Measurements from ENCODE around the gene XXYLT1. TPM values are rescaled to one million over a fixed set of nuclear protein-coding genes. Genes with fewer than 3 reads are reported as not detected.

XXYLT1 gene
- total RNA-seq, 4 donors from 2014 or later: 7.5 to 19.4 (median 10.6) TPM

GRCh38 chr3:195020921-195021320, 250.0 kb downstream of the XXYLT1 start:
- TF ChIP-seq, protein P1, sequence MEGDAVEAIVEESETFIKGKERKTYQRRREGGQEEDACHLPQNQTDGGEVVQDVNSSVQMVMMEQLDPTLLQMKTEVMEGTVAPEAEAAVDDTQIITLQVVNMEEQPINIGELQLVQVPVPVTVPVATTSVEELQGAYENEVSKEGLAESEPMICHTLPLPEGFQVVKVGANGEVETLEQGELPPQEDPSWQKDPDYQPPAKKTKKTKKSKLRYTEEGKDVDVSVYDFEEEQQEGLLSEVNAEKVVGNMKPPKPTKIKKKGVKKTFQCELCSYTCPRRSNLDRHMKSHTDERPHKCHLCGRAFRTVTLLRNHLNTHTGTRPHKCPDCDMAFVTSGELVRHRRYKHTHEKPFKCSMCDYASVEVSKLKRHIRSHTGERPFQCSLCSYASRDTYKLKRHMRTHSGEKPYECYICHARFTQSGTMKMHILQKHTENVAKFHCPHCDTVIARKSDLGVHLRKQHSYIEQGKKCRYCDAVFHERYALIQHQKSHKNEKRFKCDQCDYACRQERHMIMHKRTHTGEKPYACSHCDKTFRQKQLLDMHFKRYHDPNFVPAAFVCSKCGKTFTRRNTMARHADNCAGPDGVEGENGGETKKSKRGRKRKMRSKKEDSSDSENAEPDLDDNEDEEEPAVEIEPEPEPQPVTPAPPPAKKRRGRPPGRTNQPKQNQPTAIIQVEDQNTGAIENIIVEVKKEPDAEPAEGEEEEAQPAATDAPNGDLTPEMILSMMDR (IDR thresholded peaks at IDR 0.05; ENCODE audit: low read depth): no peak

DNA sequence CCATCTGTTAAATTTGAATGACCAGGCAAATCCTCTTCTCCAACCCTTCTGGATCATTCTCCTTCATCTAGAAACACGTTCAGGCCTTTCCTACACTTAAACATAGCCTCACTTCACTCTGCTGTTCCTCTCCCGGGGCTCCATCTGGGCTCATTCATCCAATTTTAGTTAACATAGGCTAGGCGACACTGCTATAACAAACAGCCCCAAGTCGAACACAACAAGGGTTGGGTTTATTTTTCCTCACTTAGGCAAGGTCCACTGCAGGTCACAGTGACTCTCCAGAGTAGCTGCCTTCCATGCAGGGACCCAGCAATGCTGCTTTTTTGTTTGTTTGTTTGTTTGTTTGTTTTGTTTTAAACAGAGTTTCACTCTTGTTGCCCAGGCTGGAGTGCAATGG, 250.8 kb downstream of the XXYLT1 start:
- TF ChIP-seq, protein P1 (IDR thresholded peaks at IDR 0.05; ENCODE audit: low read depth): no peak

DNA sequence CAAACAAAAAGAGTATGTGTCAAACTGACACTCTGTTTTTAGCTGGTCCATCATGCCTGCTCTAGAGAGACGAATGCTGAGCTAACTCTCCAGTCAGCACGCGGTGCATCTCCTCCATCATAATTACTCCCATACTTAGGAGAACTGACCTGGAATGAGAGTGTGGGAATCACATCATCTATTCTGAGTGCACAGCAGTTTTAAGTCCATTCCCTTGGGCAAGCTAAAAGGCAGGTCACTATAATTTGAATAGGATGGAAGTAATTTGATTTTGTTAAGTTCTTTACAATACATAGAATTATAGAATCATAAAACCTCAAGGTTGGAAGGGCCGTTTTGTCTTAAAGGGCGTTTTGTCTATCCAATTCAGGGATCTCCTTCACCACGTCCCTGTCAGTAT, 251.6 kb downstream of the XXYLT1 start:
- TF ChIP-seq, protein P1 (IDR thresholded peaks at IDR 0.05; ENCODE audit: low read depth): no peak

Small RNA genes within 50 kb of the gene (small RNA-seq; reads per million reads assigned to genes)
- gene MIR3137: not detected
- not detected for gene RN7SL36P
- not detected for gene RNU6-25P

Other genes with a start within 250 kb of the XXYLT1 start
- 10 to 100 TPM; 63.1 to 79.6 (median 68.2) TPM for gene ACAP2, start 171.9 kb upstream of the XXYLT1 start, total RNA-seq